ENCODE results near the gene SURF6. TPM values are rescaled to one million over a fixed set of nuclear protein-coding genes. Genes with fewer than 3 reads are reported as not detected.
A peak's percentile ranks its signal among the peaks of the same experiment; 100 is the strongest.
"Not testable (repeated sequence)": the region's sequence is repeated elsewhere in the genome, so short reads cannot be mapped to it uniquely, and the experiment has no call there.

The SURF6 gene
- total and polyA plus RNA-seq, 10 donors, result 13.2 to 28.6 (median 17.2) TPM

- Histone ChIP-seq H3K9me3 (no peaks in the 10 kb centered on the region), H3K4me3 (no peak overlapping the region), H3K27me3 (replicated peaks in 1 of 7) (no peaks in the 10 kb centered on the region), H3K4me1 (peaks cover 15 to 52% (median 38%) of the 10 kb centered on the region in 6 donors), H3K27ac (no peak overlapping the region), H3K36me3 (peaks cover 0 to 53% (median 46%) of the 10 kb centered on the region in 6 donors)
- intact Hi-C loops (cut with DNase I; ENCODE audit: low total_unique reads), result no loop called here
- TF ChIP-seq, protein P1, sequence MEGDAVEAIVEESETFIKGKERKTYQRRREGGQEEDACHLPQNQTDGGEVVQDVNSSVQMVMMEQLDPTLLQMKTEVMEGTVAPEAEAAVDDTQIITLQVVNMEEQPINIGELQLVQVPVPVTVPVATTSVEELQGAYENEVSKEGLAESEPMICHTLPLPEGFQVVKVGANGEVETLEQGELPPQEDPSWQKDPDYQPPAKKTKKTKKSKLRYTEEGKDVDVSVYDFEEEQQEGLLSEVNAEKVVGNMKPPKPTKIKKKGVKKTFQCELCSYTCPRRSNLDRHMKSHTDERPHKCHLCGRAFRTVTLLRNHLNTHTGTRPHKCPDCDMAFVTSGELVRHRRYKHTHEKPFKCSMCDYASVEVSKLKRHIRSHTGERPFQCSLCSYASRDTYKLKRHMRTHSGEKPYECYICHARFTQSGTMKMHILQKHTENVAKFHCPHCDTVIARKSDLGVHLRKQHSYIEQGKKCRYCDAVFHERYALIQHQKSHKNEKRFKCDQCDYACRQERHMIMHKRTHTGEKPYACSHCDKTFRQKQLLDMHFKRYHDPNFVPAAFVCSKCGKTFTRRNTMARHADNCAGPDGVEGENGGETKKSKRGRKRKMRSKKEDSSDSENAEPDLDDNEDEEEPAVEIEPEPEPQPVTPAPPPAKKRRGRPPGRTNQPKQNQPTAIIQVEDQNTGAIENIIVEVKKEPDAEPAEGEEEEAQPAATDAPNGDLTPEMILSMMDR (IDR thresholded peaks at IDR 0.05 in 8 of 11, conservative IDR thresholded peaks at IDR 0.05 in 3 of 11), result no peak
- TF ChIP-seq POLR2AphosphoS5 (IDR thresholded peaks at IDR 0.05), result peak in 1 of 3 donors; percentile 19
- DNase-seq, result peak; percentile 65
- 86 to 96% (median 91%) methylated on average over 16 to 20 of the region's 20 CpGs for WGBS, 5 donors
Measured at GRCh38 chr9:133332381-133332730, 3.6 kb downstream of the SURF6 start.

DNA sequence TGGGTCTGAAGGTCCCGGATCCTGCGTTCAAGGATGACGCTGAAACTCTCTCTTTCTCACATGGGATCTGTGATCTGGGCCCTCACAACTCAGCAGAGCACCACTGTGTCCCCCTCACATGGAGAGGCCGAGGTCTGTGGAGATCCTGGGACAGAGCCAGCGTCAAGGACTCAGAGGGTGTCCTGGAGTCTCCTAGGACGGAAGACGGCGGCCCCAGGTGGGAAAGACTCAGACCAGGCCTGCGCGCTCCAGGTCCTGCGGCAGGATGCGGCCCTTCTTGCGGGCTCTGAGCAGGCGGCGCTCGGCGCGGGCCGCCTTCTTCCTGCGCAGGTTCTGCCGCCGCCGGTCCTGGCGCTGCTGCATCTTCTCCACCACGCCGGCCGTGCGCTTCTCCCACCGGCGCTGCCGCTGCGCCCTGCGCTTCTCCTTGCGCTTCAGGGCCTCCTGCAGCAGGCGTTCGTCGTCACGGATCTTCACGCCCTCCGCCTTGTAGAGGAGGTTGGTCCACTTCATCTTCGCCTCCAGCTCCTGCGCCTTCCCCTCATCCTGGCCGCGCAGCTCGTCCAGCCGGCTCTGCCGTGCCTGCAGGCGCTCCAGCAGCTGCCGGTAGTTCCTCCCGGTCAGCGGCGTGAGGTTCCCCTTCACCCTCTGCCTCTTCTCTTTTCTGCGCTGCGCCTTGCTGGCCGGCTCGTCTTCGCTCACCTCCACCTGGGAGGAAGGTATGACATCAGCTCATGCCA is 4.2 kb downstream of the SURF6 start:
- Histone ChIP-seq H3K27ac (no peak overlapping the region), H3K27me3 (replicated peaks in 1 of 7) (no peaks in the 10 kb centered on the region), H3K4me3 (no peak overlapping the region), H3K9me3 (no peaks in the 10 kb centered on the region), H3K36me3 (peaks cover 0 to 53% (median 46%) of the 10 kb centered on the region in 6 donors), H3K4me1 (peaks cover 13 to 46% (median 34%) of the 10 kb centered on the region in 6 donors)
- TF ChIP-seq POLR2AphosphoS5 (IDR thresholded peaks at IDR 0.05), result peak in 2 of 3 donors; percentile 23 to 62
- TF ChIP-seq, protein P1 (IDR thresholded peaks at IDR 0.05 in 8 of 11, conservative IDR thresholded peaks at IDR 0.05 in 3 of 11), result no peak
- TF ChIP-seq POLR2A (IDR thresholded peaks at IDR 0.05), result no peak
- DNase-seq, result peak; percentile 74
- intact Hi-C loops (cut with DNase I; ENCODE audit: low total_unique reads), result no loop called here
- WGBS, 5 donors, result 94 to 97% (median 96%) methylated on average over 40 to 57 of the region's 57 CpGs

DNA sequence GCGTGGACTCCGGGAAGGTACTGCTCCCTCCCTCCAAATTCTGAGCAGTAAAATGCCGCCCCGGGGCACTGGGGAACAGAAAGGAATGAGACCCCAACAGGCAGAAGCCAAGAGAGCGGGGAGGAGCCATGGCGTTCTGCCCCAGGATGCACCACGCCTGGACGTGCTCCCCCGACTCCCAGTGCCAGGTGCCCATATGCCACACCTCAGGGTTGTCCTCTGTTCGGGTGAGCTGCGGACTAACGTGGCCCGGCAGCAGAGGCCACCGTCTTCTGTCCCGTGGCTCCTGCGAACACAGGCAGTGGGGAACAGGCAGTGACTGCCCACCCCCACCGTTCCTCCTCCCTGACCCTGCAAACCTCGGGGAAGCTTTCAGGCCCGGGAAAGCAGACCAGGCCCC is 4.8 kb downstream of the SURF6 start:
- peak; percentile 64 for DNase-seq
- Histone ChIP-seq H3K36me3 (peaks cover 0 to 53% (median 46%) of the 10 kb centered on the region in 6 donors), H3K9me3 (no peaks in the 10 kb centered on the region), H3K27ac (no peak overlapping the region), H3K4me3 (no peak overlapping the region), H3K4me1 (peaks cover 7 to 40% (median 28%) of the 10 kb centered on the region in 6 donors), H3K27me3 (replicated peaks in 1 of 7) (no peaks in the 10 kb centered on the region)
- WGBS, 5 donors, result 84 to 95% (median 92%) methylated on average over 13 to 19 of the region's 19 CpGs
- TF ChIP-seq POLR2AphosphoS5 (IDR thresholded peaks at IDR 0.05), result peak in 1 of 3 donors; percentile 40
- no peak for TF ChIP-seq POLR2A (IDR thresholded peaks at IDR 0.05)
- intact Hi-C loops (cut with DNase I; ENCODE audit: low total_unique reads), result no loop called here

DNA sequence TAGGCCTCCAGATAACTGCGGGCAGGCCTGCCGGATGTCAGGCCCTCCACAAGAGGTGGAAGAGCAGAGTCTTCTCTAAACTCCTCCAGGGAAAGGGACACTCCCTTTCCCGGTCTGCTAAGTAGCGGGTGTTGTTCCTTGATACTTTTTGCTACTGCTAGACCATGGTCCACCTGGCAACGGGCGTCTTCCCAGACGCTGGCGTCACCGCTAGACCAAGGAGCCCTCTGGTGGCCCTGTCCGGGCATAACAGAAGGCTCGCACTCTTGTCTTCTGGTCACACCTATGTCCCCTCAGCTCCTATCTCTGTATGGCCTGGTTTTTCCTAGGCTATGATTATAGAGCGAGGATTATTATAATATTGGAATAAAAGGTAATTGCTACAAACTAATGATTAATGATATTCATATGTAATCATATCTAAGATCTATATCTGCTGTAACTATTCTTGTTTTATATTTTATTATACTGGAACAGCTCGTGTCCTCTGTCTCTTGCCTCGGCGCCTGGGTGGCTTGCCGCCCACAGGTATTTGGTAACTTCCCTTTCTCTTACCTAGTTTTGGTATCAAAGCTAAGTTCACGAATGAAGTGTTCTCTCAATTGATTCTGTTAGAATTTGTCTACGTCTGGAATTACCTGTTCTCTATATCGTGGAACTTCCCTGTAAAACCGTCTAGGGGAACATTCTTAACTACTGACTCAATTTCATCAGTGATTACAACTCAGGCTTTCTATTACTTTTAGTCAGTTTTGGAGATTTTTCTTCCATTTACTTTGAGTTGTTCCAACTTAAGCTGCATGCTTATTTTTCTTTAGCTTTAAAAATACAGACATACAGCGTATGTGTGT is 6.5 kb downstream of the SURF6 start:
- 59 to 67% (median 60%) methylated on average over 21 of the region's 21 CpGs for WGBS, 5 donors
- peaks cover 1 to 27% (median 17%) of the 10 kb centered on the region in 6 donors for H3K4me1 ChIP-seq
- H3K36me3 ChIP-seq, result peaks cover 0 to 52% (median 46%) of the 10 kb centered on the region in 6 donors
- not testable (repeated sequence) for H3K27ac ChIP-seq; H3K4me3 ChIP-seq; H3K9me3 ChIP-seq; H3K27me3 ChIP-seq (replicated peaks in 1 of 7)
- TF ChIP-seq, protein P1 (IDR thresholded peaks at IDR 0.05 in 8 of 11, conservative IDR thresholded peaks at IDR 0.05 in 3 of 11), result peak in 9 of 11 experiments; percentile 26 to 68 (median 57)
- peak in 2 of 3 donors; percentile 13 to 41 for TF ChIP-seq POLR2AphosphoS5 (IDR thresholded peaks at IDR 0.05)
- intact Hi-C loops (cut with DNase I; ENCODE audit: low total_unique reads), result loop anchor here (5.0 kb wide), 1 partner anchor 147 kb away; no protein-coding TSS in a partner anchor
- peak; percentile 59 for DNase-seq
